Activated T-helper 1 cell treated with Interleukin-2 at 50 U/mL for 16 hours (primary cell): ENCODE results near the gene TMEM120A.
"Not testable (repeated sequence)": the region's sequence is repeated elsewhere in the genome, so short reads cannot be mapped to it uniquely, and the experiment has no call there.

ENCODE experiments used
- DNase-seq: peaks from one replicate; pipeline ENCODE4 v3.0.0-alpha.2; 2020; ENCODE audit warnings: low read depth

Gene TMEM120A

GRCh38 chr7:75994388-75995051 is at the start of gene TMEM120A:
TMEM120A (minus strand) TSS chr7:75994595; CDS start chr7:75994570, 25 bp downstream.
- DNase-seq, result peak; percentile 93

- DNase-seq, result no peak
Measured at GRCh38 chr7:76040126-76040525, 45.7 kb upstream of the TMEM120A start.

- no peak for DNase-seq
Measured at GRCh38 chr7:76037310-76037709, 42.9 kb upstream of the TMEM120A start.

- DNase-seq, result no peak
Measured at GRCh38 chr7:76031964-76032363, 37.6 kb upstream of the TMEM120A start.

- DNase-seq, result not testable (repeated sequence)
Measured at GRCh38 chr7:76029682-76030081, 35.3 kb upstream of the TMEM120A start.

- DNase-seq, result no peak
Measured at GRCh38 chr7:76023002-76023401, 28.6 kb upstream of the TMEM120A start.

- no peak for DNase-seq
Measured at GRCh38 chr7:76022026-76022780, 27.8 kb upstream of the TMEM120A start.

- peak; percentile 49 for DNase-seq
Measured at GRCh38 chr7:76020031-76020714, 25.8 kb upstream of the TMEM120A start.

GRCh38 chr7:76018520-76018919 is 24.1 kb upstream of the TMEM120A start:
- not testable (repeated sequence) for DNase-seq

- DNase-seq, result no peak
Measured at GRCh38 chr7:76016191-76016947, 22.0 kb upstream of the TMEM120A start.

- DNase-seq, result no peak
Measured at GRCh38 chr7:76011442-76011861, 17.1 kb upstream of the TMEM120A start.

- no peak for DNase-seq
Measured at GRCh38 chr7:76009672-76010600, 15.5 kb upstream of the TMEM120A start.

GRCh38 chr7:76008156-76008687 is 13.8 kb upstream of the TMEM120A start:
- DNase-seq, result no peak

- DNase-seq, result not testable (repeated sequence)
Measured at GRCh38 chr7:76005004-76005403, 10.6 kb upstream of the TMEM120A start.

- no peak for DNase-seq
Measured at GRCh38 chr7:76003351-76003750, 9.0 kb upstream of the TMEM120A start.

- no peak for DNase-seq
Measured at GRCh38 chr7:76002822-76003221, 8.4 kb upstream of the TMEM120A start.

GRCh38 chr7:76002139-76002538 is 7.7 kb upstream of the TMEM120A start:
- no peak for DNase-seq

- no peak for DNase-seq
Measured at GRCh38 chr7:76000566-76000965, 6.2 kb upstream of the TMEM120A start.

GRCh38 chr7:75998038-75998437 is 3.6 kb upstream of the TMEM120A start:
- no peak for DNase-seq

GRCh38 chr7:75996476-75996875 is 2.1 kb upstream of the TMEM120A start:
- DNase-seq, result no peak

- DNase-seq, result no peak
Measured at GRCh38 chr7:75995996-75996395, 1.6 kb upstream of the TMEM120A start.
